DOHH2 (cell line): Measurements from ENCODE around the gene ANKRD29.

Source experiments
- EZH2phosphoT487 ChIP-seq: fragments of 200-600 bp; sonication (generic); IDR thresholded peaks from 2 replicates; pipeline ENCODE4 v1.6.1; 2017; ENCODE audit warnings: borderline replicate concordance, mild to moderate bottlenecking, antibody characterized with exemption, low read length, moderate library complexity, mixed read lengths
- TF ChIP-seq, protein P1 (sequence below): fragments of 200-600 bp; sonication (generic); IDR thresholded peaks from one replicate; pipeline ENCODE4 v1.5.1; 2014; ENCODE audit warnings: antibody characterized with exemption, mild to moderate bottlenecking, low read depth, low read length; ENCODE audit not compliant: poor library complexity, severe bottlenecking

DNA sequence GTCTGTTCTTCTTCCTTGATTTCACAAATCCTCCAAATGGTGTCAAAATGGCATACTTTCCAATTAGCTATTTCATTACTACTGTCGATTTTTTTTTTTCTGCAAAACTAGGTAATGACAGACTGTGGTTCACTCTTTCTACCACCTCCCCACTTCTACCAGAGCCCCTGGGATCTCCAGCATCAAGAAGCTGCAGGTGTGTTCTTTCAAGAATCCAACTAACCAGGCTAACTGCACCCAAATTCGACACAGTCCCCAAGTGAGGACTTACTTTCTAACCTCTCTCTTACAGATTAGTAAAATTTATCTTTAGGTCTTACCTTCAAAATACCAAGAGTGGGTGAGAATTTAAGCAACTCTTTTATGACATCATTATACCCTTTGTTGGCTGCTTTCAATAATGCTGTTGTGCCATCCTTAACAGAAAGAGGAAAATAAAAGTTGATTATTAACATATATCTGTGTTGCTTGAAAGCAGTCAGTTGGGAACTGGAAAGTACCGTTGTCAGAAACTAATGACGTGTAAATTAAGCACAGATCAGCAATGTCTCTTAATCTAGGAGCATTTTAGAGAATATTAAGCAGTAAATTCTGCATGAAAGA lies 45.2 kb downstream of the ANKRD29 start:
- TF ChIP-seq, protein P1, sequence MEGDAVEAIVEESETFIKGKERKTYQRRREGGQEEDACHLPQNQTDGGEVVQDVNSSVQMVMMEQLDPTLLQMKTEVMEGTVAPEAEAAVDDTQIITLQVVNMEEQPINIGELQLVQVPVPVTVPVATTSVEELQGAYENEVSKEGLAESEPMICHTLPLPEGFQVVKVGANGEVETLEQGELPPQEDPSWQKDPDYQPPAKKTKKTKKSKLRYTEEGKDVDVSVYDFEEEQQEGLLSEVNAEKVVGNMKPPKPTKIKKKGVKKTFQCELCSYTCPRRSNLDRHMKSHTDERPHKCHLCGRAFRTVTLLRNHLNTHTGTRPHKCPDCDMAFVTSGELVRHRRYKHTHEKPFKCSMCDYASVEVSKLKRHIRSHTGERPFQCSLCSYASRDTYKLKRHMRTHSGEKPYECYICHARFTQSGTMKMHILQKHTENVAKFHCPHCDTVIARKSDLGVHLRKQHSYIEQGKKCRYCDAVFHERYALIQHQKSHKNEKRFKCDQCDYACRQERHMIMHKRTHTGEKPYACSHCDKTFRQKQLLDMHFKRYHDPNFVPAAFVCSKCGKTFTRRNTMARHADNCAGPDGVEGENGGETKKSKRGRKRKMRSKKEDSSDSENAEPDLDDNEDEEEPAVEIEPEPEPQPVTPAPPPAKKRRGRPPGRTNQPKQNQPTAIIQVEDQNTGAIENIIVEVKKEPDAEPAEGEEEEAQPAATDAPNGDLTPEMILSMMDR: no peak
- no peak for TF ChIP-seq EZH2phosphoT487
